SH-SY5Y (cell line): ENCODE measurements around the gene MAP3K5.

Experiments used
- GATA2 ChIP-seq: IDR thresholded peaks from 2 replicates; pipeline ENCODE4 v1.6.1; 2011; ENCODE audit warnings: mild to moderate bottlenecking, low read depth, low read length
- GATA3 ChIP-seq: IDR thresholded peaks from 2 replicates; pipeline ENCODE4 v1.6.1; 2011; ENCODE audit warnings: low read depth, mild to moderate bottlenecking, low read length, moderate library complexity

MAP3K5 gene

DNA sequence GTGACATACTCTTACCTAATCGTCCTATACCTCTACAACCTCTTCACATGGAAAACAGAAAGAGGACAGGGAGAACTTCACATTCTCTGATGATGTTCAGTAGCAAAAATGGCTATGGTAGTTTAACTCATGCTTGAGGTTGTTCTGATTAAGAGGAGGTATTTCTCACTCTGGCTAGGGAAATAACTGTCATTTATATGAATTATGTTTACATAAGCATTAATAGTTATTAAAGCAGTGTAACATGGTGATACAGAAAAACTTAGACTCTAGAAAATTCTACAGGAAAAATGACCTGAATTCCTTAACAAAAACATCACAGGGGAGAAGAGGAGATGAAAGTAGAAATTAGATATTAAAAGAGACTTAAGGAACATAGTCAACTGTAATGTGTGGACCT is 57.3 kb downstream of the MAP3K5 start:
- TF ChIP-seq GATA3 (no peak), GATA2 (no peak)

DNA sequence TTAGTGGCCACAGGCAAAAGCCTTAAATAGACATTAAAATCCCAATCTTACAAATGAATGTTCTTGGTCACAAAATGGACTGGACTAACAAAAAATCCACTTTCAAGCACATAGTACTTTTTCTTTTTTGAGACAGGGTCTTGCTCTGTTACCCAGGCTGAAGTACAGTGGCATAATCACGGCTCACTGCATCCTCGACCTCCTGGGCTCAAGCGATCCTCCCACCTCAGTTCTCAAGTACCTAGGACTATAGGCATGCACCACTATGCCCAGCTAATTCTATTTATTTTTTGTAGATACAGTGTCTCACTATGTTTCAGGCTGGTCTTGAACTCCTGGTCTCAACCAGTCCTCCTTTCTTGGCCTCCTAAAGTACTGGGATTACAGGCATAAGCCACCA is 59.4 kb downstream of the MAP3K5 start:
- TF ChIP-seq GATA3, result no peak
- TF ChIP-seq GATA2, result no peak

DNA sequence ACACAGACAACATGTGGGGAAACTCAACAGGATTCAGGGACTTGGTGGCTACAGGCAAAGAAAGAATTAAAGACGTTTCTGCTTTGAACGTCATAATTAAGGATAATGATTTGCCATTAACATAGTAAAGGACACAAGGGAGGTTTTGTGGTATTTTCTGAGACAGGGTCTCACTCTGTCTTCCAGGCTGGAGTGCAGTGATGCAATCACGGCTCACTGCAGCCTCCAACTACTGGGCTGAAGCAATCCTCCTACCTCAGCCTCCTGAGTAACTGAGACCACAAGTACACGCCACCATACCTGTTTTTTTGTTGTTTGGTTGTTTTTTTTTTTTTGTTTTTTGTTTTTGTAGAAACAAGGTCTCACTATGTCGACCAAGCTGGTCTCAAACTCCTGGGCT is 62.4 kb downstream of the MAP3K5 start:
- TF ChIP-seq GATA3 (no peak), GATA2 (no peak)

DNA sequence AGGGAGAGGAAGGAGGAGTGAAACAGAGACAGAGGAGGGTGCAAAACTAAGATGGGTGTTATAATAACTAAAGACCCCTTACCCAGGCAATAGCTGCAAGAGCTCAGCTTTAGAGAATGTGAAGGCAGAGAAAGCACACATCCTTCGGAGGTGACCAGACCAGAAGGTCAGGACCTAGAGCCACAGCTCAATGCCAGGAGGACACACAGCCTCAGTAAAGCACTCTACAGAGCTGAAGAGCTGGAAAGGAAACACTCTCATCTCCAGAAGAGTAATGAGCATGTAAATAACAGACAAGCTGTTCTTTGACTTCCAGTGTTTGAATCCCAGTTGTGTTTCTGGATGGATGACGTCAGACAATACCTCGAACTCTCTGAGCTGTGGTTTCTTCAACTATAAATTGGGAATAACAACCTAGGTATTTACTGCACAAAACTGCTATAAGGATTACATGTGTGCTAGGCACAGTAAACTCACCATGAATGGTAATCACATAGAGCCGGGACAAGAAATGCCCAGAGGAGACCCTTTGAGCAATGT is 63.2 kb downstream of the MAP3K5 start:
- TF ChIP-seq GATA3 (no peak), GATA2 (no peak)

DNA sequence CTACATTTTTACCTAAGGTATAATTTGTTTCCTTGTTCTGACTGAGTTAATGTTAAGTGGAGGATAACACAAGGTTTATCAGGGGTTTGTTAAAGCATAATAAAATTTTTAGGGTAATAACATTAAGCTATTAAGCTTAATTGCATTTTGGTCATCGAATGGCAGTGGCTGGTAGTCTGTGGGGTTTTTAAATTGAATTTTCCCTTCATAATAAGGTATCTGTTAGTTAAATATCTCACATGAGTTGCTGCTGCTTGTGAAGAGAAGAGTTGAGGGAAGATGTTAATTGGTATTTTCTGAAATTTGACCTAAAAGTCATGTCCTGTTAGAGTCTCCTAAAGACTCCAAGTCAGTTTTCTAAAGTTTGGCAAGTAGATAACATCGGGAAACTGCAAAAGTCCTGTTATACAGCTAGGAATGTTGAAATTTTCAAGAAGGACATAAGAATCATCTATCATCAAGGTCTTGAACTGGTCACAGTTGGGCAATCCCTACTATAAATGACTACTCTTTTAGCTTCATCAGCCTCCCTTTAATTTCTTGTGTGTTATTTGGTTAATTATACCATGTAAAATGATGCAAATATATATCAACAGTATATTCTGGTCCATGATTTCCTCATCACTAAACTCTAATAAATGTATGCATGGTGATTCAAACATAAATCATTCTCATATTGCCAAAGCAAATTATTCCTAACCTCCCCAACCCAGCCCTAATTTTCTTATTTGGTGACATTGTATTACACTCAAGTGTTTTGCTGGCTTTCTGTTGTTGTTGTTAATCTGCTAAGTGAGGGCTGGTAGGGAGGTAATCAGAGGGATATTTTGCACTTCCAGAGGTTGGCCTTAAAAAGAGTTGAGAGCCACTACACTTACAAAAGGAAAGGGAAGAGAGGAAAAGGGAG is 64.0 kb downstream of the MAP3K5 start:
- TF ChIP-seq GATA3, result no peak
- no peak for TF ChIP-seq GATA2

DNA sequence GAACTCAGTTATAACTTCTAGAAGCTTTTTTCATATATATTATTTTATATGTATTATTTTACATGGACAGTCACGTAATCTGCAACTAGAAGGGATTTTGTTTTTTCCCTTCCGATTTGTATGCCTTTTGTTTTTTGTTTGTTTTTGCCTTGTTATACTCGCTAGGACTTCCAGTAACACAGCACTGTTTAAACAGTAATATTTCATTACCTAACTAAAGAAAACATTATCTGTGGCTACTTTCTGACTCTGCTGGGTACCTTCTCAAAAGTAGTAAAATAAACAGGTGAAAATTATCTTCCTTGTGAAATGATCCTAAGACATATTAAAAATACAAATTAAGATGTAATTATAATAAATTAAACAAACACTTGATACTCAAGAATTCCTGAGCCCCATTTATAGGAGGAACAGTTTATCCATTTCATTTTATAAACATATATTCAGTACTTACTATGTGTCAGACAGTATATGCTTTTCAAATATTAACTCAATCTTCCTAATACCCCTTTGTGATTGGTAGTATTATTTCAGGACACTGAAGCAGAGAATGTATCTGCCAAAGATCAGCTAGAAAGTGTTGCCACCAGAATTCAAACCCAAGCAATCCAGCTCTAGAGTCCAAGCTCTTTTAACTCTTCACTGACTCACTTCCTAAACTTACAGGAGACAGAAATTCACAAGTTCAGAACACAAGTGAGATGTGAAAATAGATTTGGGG is 65.3 kb downstream of the MAP3K5 start:
- TF ChIP-seq GATA3 (no peak), GATA2 (no peak)

DNA sequence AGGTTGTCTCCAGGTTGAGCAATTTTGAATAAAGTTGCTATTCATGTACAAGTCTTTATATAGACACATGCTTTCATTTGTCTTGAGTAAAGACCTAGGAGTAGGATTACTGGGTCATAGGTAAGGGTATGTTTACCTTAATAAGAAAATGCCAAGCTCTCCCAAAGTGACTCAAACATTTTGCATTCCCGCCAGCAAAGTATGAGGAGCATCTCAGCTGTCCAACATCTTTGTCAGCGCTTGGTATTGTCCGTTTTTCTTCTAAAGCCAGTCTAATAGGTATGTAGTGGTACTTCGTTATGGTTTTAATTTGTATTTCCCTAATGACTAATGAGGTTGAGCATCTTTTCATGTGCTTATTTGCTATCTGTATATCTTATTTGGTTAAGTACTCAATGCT is 67.2 kb downstream of the MAP3K5 start:
- TF ChIP-seq GATA3, result no peak
- no peak for TF ChIP-seq GATA2

DNA sequence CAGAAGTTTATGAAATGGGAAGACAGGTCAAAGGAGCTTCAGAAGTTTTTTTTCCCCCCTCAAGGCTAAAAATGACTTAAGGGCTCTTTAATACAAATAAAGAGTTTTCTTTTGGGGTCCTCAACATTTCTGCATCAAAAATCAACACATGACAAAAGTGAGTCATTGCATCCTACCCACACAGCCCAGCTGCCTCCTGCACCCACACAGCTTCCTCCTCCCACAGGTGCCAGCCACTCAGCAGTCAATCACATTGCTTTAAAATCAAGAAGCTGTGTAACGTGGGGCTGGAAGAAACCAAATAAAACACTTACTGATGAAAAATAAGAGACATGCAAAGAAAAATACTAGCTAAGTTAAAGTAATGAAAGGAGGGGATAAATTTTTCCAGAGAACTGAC is 68.5 kb downstream of the MAP3K5 start:
- TF ChIP-seq GATA3 (no peak), GATA2 (no peak)

DNA sequence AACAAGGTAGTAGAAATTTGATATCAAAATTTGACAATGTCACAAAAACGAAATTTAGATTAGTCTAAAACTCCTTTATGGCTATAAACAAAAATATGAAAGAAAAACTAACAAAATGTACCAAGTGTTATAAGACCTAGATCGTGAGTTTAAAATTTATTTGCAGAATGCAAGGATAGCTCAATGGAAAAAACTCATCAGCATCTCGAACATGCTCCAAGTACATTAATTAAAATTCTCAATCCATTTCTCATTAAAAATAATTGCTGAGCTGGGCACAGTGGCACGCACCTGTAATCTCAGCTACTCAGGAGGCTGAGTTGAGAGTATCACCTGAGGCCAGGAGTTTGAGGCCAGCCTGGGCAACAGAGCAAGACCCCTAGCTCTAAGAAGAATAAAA is 70.8 kb downstream of the MAP3K5 start:
- no peak for TF ChIP-seq GATA2
- no peak for TF ChIP-seq GATA3

DNA sequence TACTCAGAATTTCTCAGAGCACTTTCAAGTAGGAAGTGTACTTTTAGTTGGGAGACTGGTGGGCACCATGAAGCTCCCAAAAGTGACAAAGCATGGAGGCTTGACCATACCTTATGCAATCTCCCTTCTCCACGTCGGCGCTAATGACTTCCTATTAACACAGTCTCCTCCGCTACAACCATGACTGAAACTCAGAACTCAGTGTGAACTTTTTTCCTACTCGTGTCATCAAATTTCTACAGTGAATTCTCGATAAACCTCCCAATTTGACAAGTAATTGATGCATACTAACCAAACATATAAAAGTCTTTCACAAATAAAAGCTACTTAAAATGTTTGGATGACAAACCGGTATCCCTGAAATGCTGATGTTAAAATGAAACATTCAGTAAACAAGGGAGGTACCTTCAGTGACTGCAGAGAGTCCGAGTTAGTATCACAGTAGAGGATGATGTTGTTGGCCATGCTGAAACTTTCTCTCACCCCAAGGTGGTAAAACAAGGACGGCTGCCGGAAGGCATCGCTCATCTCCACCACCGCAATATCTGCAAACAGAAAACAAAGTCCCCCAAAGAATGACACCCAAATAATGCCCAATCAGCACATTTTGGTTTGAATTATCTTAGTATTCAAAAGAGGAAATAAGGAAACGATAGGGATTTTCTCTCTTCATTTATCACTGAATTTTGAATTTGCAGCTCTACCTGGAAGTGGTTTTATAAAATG is 72.1 kb downstream of the MAP3K5 start:
- TF ChIP-seq GATA3, result no peak
- no peak for TF ChIP-seq GATA2

DNA sequence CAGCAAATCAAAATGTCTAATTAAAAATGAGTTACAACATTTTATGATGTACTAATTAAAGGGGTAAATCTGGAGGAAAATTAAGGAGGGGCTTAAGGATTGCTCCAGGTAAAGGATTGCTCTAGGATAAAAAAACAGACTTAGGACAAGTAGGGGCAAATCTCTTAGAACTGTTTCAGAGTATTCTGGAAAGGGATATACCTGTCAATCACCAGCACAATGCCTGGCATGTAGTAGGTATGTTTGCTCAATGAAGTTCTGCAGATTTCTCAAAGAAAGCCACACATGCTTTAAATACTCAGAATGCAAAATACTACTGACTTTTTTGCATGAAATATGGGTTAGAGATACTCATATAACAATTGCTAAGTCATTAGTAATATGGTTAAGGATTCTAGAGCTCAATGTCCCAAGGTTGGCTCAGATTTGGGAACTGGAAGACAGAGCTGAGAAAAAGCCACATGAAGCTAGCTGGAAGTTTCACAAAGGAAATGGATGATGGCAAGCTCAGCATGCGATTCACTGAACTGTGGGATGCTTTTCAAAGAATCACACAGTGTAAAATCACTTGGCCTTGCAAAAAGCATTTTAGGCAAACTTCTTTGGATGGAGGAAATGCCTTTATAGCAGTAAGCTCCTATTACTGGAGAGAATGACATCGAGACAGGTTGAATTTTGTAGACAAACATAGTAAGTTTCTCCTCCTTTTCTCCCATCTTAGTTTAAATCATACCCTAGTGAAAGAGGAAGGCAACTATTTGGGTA is 72.8 kb downstream of the MAP3K5 start:
- TF ChIP-seq GATA2 (no peak), GATA3 (no peak)

DNA sequence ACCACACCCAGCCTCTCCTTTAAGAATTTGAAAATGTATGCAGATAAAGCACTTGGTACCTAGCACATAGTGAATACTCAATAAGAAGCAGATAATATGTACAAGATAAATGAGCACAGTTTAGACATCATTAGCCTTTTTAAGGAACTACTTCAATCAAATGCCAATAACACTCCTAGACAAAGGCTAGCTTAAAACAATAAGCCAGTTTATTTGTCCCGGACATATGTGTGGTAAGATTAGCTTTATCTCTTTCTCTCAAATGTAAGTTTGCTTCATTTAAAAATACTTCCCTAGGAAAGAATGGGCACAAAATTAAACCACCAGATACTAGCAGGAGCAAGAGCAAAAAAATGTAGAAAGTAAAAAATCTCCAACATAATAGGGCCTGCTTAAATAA is 73.8 kb downstream of the MAP3K5 start:
- TF ChIP-seq GATA3 (no peak), GATA2 (no peak)

DNA sequence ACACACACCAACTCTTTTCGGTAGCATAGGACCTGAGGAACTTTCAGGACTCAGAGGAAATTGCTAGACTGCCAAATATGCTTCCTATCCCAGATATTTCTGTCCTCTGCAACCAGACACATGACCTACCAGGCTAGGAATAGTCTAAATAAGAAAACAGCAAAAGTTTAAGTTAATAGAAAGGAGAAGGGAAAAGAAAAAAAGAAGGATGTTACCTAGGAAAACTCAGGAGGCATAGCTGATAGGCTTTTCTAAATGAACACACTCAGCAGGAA is 74.6 kb downstream of the MAP3K5 start:
- TF ChIP-seq GATA2 (no peak), GATA3 (no peak)
